Endothelial cell of umbilical vein (primary cell): Measurements from ENCODE around the gene NF1. TPM values are rescaled to one million over a fixed set of nuclear protein-coding genes. Genes with fewer than 3 reads are reported as not detected.

ENCODE experiments used
- BruUV-seq: library from RNA; stranded (reverse); fragments of 400-500 nt; replicated peaks from 2 replicates; lab custom pipeline; 2021; lab: Mats Ljungman, UMichigan
- CTCF ChIA-PET: fragments of 300-600, 350-600 bp; sonication (Branson Sonifier 250); formaldehyde crosslinking; loops from one replicate; lab custom pipeline; 2021; ENCODE audit warnings: antibody characterized with exemption, inconsistent platforms; lab: Charles Lee
- POLR2A ChIA-PET: fragments of 300-600, 350-600 bp; sonication (Branson Sonifier 250); formaldehyde crosslinking; loops from one replicate; lab custom pipeline; 2021; ENCODE audit warnings: antibody characterized with exemption, inconsistent platforms; lab: Charles Lee
- DNase-seq: peaks from one replicate; pipeline ENCODE4 v3.0.0-alpha.2; 2011; ENCODE audit warnings: low read depth, low spot score
- FAIRE-seq: peaks from 2 replicates; lab custom pipeline; 2011; peaks lifted over from hg19 to GRCh38; lab: Jason Lieb, UNC
- H2AFZ ChIP-seq: 2 replicates; pipeline ENCODE4 v1.6.0; 2012; ENCODE audit warnings: low read depth, low read length, control low read depth, inconsistent platforms
- H3K27ac ChIP-seq: 2 replicates; pipeline ENCODE4 v1.5.1; 2011; ENCODE audit warnings: low read depth, mild to moderate bottlenecking, control low read depth, low read length, moderate library complexity; ENCODE audit not compliant: insufficient read depth
- H3K27me3 ChIP-seq, 2 experiments: 2 replicates each; pipeline versions ENCODE4 v1.6.0 to v1.6.1; 2011; ENCODE audit warnings: low read length in 2 of 2, mixed read lengths in 1 of 2; ENCODE audit not compliant: control insufficient read depth in 2 of 2, insufficient read depth in 2 of 2
- H3K36me3 ChIP-seq, 2 experiments: 2 replicates in 1 of 2; 3 replicates in 1 of 2; pipeline ENCODE4 v1.5.1; 2011; ENCODE audit warnings: low read length in 2 of 2, mild to moderate bottlenecking in 1 of 2, moderate library complexity in 1 of 2; ENCODE audit not compliant: control insufficient read depth in 2 of 2, insufficient read depth in 2 of 2; ENCODE audit errors: extremely low read depth in 1 of 2
- H3K4me1 ChIP-seq: 3 replicates; pipeline ENCODE4 v1.5.1; 2011; ENCODE audit warnings: mild to moderate bottlenecking, low read length; ENCODE audit not compliant: control insufficient read depth, insufficient read depth; ENCODE audit errors: extremely low read depth
- H3K4me2 ChIP-seq: 2 replicates; pipeline ENCODE4 v1.6.1; 2011; ENCODE audit warnings: low read length, control low read depth, mixed read lengths; ENCODE audit not compliant: insufficient read depth
- H3K4me3 ChIP-seq, 3 experiments: fragments of 200-600 bp in 1 of 3; sonication (generic), shearing (Covaris generic) in 1 of 3; replicated peaks in 1 of 3; 2 replicates each; pipeline ENCODE4 v1.5.1; 2011 to 2016; ENCODE audit warnings: control low read depth in 3 of 3, low read length in 3 of 3, mild to moderate bottlenecking in 2 of 3, inconsistent platforms in 1 of 3, low read depth in 1 of 3, moderate library complexity in 1 of 3; ENCODE audit not compliant: insufficient read depth in 1 of 3
- H3K79me2 ChIP-seq: 2 replicates; pipeline ENCODE4 v1.6.0; 2012; ENCODE audit warnings: low read length, inconsistent platforms; ENCODE audit not compliant: control insufficient read depth, insufficient read depth
- H3K9ac ChIP-seq: replicated peaks from 2 replicates; pipeline ENCODE3; 2011; ENCODE audit warnings: low read length, control low read depth; ENCODE audit not compliant: insufficient read depth; ENCODE audit errors: extremely low read depth
- H3K9me1 ChIP-seq: replicated peaks from 3 replicates; pipeline ENCODE4 v1.6.0; 2011; ENCODE audit warnings: mild to moderate bottlenecking, low read length; ENCODE audit not compliant: control insufficient read depth, insufficient read depth; ENCODE audit errors: extremely low read depth
- H3K9me3 ChIP-seq: replicated peaks from 2 replicates; pipeline ENCODE4 v1.5.1; 2012; ENCODE audit warnings: low read length, inconsistent platforms; ENCODE audit not compliant: control insufficient read depth, insufficient read depth
- H4K20me1 ChIP-seq: replicated peaks from 2 replicates; pipeline ENCODE3; 2011; ENCODE audit warnings: mild to moderate bottlenecking, low read length; ENCODE audit not compliant: control insufficient read depth, insufficient read depth; ENCODE audit errors: extremely low read depth
- CTCF ChIP-seq, 2 donors: IDR thresholded peaks; 1 replicate in 1 of 2; 2 replicates in 1 of 2; pipeline ENCODE4 v1.5.1; 2011; ENCODE audit warnings: low read length in 2 of 2, mild to moderate bottlenecking in 2 of 2, moderate library complexity in 2 of 2, control low read depth in 1 of 2, inconsistent platforms in 1 of 2, low read depth in 1 of 2; ENCODE audit not compliant: insufficient read depth in 1 of 2; ENCODE audit errors: extremely low read depth in 1 of 2
- EZH2 ChIP-seq: IDR thresholded peaks from 2 replicates; pipeline ENCODE4 v1.6.1; 2012; ENCODE audit warnings: borderline replicate concordance, low read depth, mild to moderate bottlenecking, moderate library complexity, low read length, inconsistent platforms; ENCODE audit not compliant: severe bottlenecking
- FOS ChIP-seq: IDR thresholded peaks from 2 replicates; pipeline ENCODE4 v1.6.1; 2011; ENCODE audit warnings: mild to moderate bottlenecking, low read length, moderate library complexity, borderline replicate concordance; ENCODE audit not compliant: insufficient read depth
- GATA2 ChIP-seq: IDR thresholded peaks from 2 replicates; pipeline ENCODE4 v1.7.0; 2011; ENCODE audit warnings: low read depth, mild to moderate bottlenecking, moderate library complexity, mixed read lengths, low read length; ENCODE audit not compliant: insufficient read length, insufficient read depth
- JUN ChIP-seq: IDR thresholded peaks from 2 replicates; pipeline ENCODE4 v1.6.1; 2011; ENCODE audit warnings: borderline replicate concordance, low read depth; ENCODE audit not compliant: insufficient read length, insufficient read depth
- MAX ChIP-seq: IDR thresholded peaks from 2 replicates; pipeline ENCODE4 v1.6.1; 2011; ENCODE audit not compliant: insufficient read depth, insufficient read length
- MYC ChIP-seq: IDR thresholded peaks from one replicate; pipeline ENCODE4 v1.6.1; 2011; ENCODE audit warnings: mild to moderate bottlenecking, low read depth, low read length
- POLR2A ChIP-seq: IDR thresholded peaks from 2 replicates; pipeline ENCODE4 v1.6.1; 2012; ENCODE audit warnings: low read depth, mild to moderate bottlenecking, control low read depth, low read length
- POLR2AphosphoS5 ChIP-seq: IDR thresholded peaks from 2 replicates; pipeline ENCODE4 v1.6.1; 2012; ENCODE audit warnings: low read depth, mild to moderate bottlenecking, control low read depth, low read length, moderate library complexity; ENCODE audit not compliant: insufficient read depth
- dilution Hi-C: fragments of 300-500 bp; cut with MboI; formaldehyde crosslinking; loops from one replicate; pipeline ENCODE4 v1.15.0; 2019; ENCODE audit warnings: low sequenced_read_pairs; ENCODE audit not compliant: extremely low pct_ligation_motif_present
- intact Hi-C: fragments of 100-400 bp; cut with micrococcal nuclease; formaldehyde crosslinking; loops from one replicate; pipeline ENCODE4 v1.10.0; 2022
- polyA plus RNA-seq, 4 experiments: library from polyadenylated mRNA; depleted of rRNA in 3 of 4; stranded (reverse) in 3 of 4; unstranded in 1 of 4; fragments of >200 nt; gene quantifications; 2 replicates each; pipeline versions ENCODE4 v1.2.1 to v1.2.3, GENCODE V29; 2011 to 2012; ENCODE audit warnings: missing spikeins in 1 of 4
- total RNA-seq: library from RNA; stranded (reverse); gene quantifications from 2 replicates; pipeline ENCODE4 v1.2.3, GENCODE V29; 2021

The NF1 gene
- total and polyA plus RNA-seq, 2 donors (not counting 3 experiments of a cell fraction or from before 2014, with no cell fraction given) = 13.7 to 42.4 TPM

DNA sequence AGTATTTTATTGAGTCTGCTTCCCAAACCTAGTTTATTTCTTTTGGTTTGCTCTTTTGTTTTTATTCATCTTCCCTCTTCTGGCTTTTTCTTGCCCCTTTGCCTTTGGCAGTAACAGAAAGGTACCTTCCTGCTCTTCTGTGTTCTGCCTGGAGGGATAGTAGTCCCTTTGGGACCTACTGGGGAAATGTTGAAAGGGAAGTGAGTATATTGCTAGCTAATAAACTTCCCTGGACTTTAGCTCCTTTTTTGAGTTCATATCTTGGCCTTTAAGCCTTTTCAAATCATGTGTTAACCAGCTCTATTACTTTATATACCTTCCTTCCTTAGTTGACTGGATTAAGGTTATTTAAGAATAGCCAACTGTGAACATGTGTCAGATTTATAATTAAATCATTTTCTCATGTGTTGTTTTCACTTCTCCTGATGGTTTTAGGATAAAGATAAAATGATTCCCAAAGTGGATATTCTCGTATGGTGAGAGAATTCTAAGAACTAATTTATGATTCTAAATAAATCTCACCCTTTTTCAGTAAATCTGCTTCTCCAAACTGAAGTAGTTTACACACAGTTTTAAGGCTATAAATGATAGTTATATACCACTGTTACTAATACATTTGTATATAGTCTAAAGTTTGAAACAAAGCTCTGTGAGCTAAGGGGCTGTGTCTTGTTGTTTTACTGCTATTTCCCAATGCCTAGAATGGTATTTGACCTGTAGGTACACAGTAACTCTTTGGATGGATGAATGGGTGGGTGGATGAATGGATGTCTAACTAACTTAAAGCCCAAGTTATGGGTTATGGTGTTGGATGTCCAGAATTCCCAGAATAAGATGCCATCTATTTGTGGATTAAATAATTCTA lies 156.6 kb downstream of the NF1 start:
- dilution Hi-C loops = no loop called here
- Histone ChIP-seq H3K4me2 (no peak overlapping the region), H3K9me1 (no peaks in the 10 kb centered on the region), H3K27me3 (no peaks in the 10 kb centered on the region), H3K4me3 (no peak overlapping the region), H3K9me3 (no peaks in the 10 kb centered on the region), H3K79me2 (no peaks in the 10 kb centered on the region), H3K4me1 (peaks cover 5% of the 10 kb centered on the region), H2AFZ (no peak overlapping the region), H3K27ac (no peak overlapping the region), H4K20me1 (no peaks in the 10 kb centered on the region), H3K36me3 (no peaks in the 10 kb centered on the region), H3K9ac (no peak overlapping the region)
- ChIA-PET CTCF (interaction anchor here (0.8 to 2.4 kb wide), 4 partner anchors 9 to 31 kb away, joined by 3 to 8 read pairs (median 4); no protein-coding TSS in a partner anchor), POLR2A (no interaction called here)
- no peak for DNase-seq
- intact Hi-C loops = no loop called here
- BruUV-seq = no TSS peak
- TF ChIP-seq GATA2 (no peak), POLR2AphosphoS5 (no peak), MYC (no peak), FOS (no peak), CTCF (IDR thresholded peaks at IDR 0.05; ENCODE audit: extremely low read depth in 1 of 2, insufficient read depth in 1 of 2, low read depth in 1 of 2, low read length in 2 of 2) (no peak), EZH2 (no peak), POLR2A (no peak), MAX (no peak), JUN (no peak)
- no peak for FAIRE-seq
